ENCODE results near the gene SCGB3A2. TPM values are rescaled to one million over a fixed set of nuclear protein-coding genes. Genes with fewer than 3 reads are reported as not detected.

Gene SCGB3A2
- total and polyA plus RNA-seq, 2 donors (not counting 3 experiments of a cell fraction or from before 2014, with no cell fraction given), result not detected

GRCh38 chr5:147880487-147880886 is 2.0 kb downstream of the SCGB3A2 start:
- no peak overlapping the region for H3K4me3 ChIP-seq (replicated peaks in 1 of 3; ENCODE audit: insufficient read depth in 1 of 3, low read depth in 1 of 3, low read length in 3 of 3)
- no peak overlapping the region for H3K27ac ChIP-seq (ENCODE audit: insufficient read depth, low read depth, low read length)
- H3K27me3 ChIP-seq (ENCODE audit: control insufficient read depth in 2 of 2, insufficient read depth in 2 of 2, low read length in 2 of 2), result peaks cover 4 to 8% of the 10 kb centered on the region in 2 experiments
- no peak overlapping the region for H3K4me2 ChIP-seq (ENCODE audit: insufficient read depth, low read length)
- TF ChIP-seq JUN (IDR thresholded peaks at IDR 0.05; ENCODE audit: borderline replicate concordance, insufficient read depth, insufficient read length, low read depth), result no peak
- TF ChIP-seq CTCF (IDR thresholded peaks at IDR 0.05; ENCODE audit: extremely low read depth in 1 of 2, insufficient read depth in 1 of 2, low read depth in 1 of 2, low read length in 2 of 2), result no peak
- TF ChIP-seq MYC (IDR thresholded peaks at IDR 0.05; ENCODE audit: low read depth, low read length), result no peak
- TF ChIP-seq EZH2 (IDR thresholded peaks at IDR 0.05; ENCODE audit: borderline replicate concordance, low read depth, low read length, severe bottlenecking), result no peak
- ChIA-PET CTCF (interaction anchor here (1.1 kb wide), 1 partner anchor 54 kb away, joined by 8 read pairs; no protein-coding TSS in a partner anchor), POLR2A (no interaction called here)
- H3K9ac ChIP-seq (replicated peaks; ENCODE audit: extremely low read depth, insufficient read depth, low read length), result no peak overlapping the region
- DNase-seq (ENCODE audit: low read depth, low spot score), result no peak
- no peak for FAIRE-seq
- H3K4me1 ChIP-seq (ENCODE audit: control insufficient read depth, extremely low read depth, insufficient read depth, low read length), result no peaks in the 10 kb centered on the region
- no peaks in the 10 kb centered on the region for H3K36me3 ChIP-seq (ENCODE audit: control insufficient read depth in 2 of 2, extremely low read depth in 1 of 2, insufficient read depth in 2 of 2, low read length in 2 of 2)
- intact Hi-C loops (cut with micrococcal nuclease), result no loop called here
- no peaks in the 10 kb centered on the region for H3K79me2 ChIP-seq (ENCODE audit: control insufficient read depth, insufficient read depth, low read length)
- BruUV-seq (replicated peaks), result no TSS peak
- no peaks in the 10 kb centered on the region for H4K20me1 ChIP-seq (replicated peaks; ENCODE audit: control insufficient read depth, extremely low read depth, insufficient read depth, low read length)
- H2AFZ ChIP-seq (ENCODE audit: low read depth, low read length), result no peak overlapping the region
- H3K9me1 ChIP-seq (replicated peaks; ENCODE audit: control insufficient read depth, extremely low read depth, insufficient read depth, low read length), result no peaks in the 10 kb centered on the region
- dilution Hi-C loops (cut with MboI; ENCODE audit: extremely low pct_ligation_motif_present, low sequenced_read_pairs), result no loop called here
- no peaks in the 10 kb centered on the region for H3K9me3 ChIP-seq (replicated peaks; ENCODE audit: control insufficient read depth, insufficient read depth, low read length)

GRCh38 chr5:147882586-147883313 is 4.2 kb downstream of the SCGB3A2 start:
- Histone ChIP-seq H3K36me3 (ENCODE audit: control insufficient read depth in 2 of 2, extremely low read depth in 1 of 2, insufficient read depth in 2 of 2, low read length in 2 of 2) (no peaks in the 10 kb centered on the region), H3K9me1 (replicated peaks; ENCODE audit: control insufficient read depth, extremely low read depth, insufficient read depth, low read length) (no peaks in the 10 kb centered on the region), H3K9ac (replicated peaks; ENCODE audit: extremely low read depth, insufficient read depth, low read length) (no peak overlapping the region), H3K4me1 (ENCODE audit: control insufficient read depth, extremely low read depth, insufficient read depth, low read length) (no peaks in the 10 kb centered on the region), H3K27me3 (ENCODE audit: control insufficient read depth in 2 of 2, insufficient read depth in 2 of 2, low read length in 2 of 2) (peaks cover 4 to 8% of the 10 kb centered on the region in 2 experiments), H3K4me3 (replicated peaks in 1 of 3; ENCODE audit: insufficient read depth in 1 of 3, low read depth in 1 of 3, low read length in 3 of 3) (no peak overlapping the region), H2AFZ (ENCODE audit: low read depth, low read length) (peak overlapping the region; percentile 32), H3K27ac (ENCODE audit: insufficient read depth, low read depth, low read length) (no peak overlapping the region), H3K4me2 (ENCODE audit: insufficient read depth, low read length) (no peak overlapping the region), H4K20me1 (replicated peaks; ENCODE audit: control insufficient read depth, extremely low read depth, insufficient read depth, low read length) (no peaks in the 10 kb centered on the region), H3K79me2 (ENCODE audit: control insufficient read depth, insufficient read depth, low read length) (no peaks in the 10 kb centered on the region), H3K9me3 (replicated peaks; ENCODE audit: control insufficient read depth, insufficient read depth, low read length) (no peaks in the 10 kb centered on the region)
- dilution Hi-C loops (cut with MboI; ENCODE audit: extremely low pct_ligation_motif_present, low sequenced_read_pairs), result no loop called here
- no peak for DNase-seq (ENCODE audit: low read depth, low spot score)
- POLR2A ChIA-PET, result no interaction called here
- TF ChIP-seq MYC (IDR thresholded peaks at IDR 0.05; ENCODE audit: low read depth, low read length) (no peak), EZH2 (IDR thresholded peaks at IDR 0.05; ENCODE audit: borderline replicate concordance, low read depth, low read length, severe bottlenecking) (no peak), CTCF (IDR thresholded peaks at IDR 0.05; ENCODE audit: extremely low read depth in 1 of 2, insufficient read depth in 1 of 2, low read depth in 1 of 2, low read length in 2 of 2) (no peak), POLR2A (IDR thresholded peaks at IDR 0.05; ENCODE audit: low read depth, low read length) (no peak), MAX (IDR thresholded peaks at IDR 0.05; ENCODE audit: insufficient read depth, insufficient read length) (no peak), POLR2AphosphoS5 (IDR thresholded peaks at IDR 0.05; ENCODE audit: insufficient read depth, low read depth, low read length) (no peak), JUN (IDR thresholded peaks at IDR 0.05; ENCODE audit: borderline replicate concordance, insufficient read depth, insufficient read length, low read depth) (no peak), FOS (IDR thresholded peaks at IDR 0.05; ENCODE audit: borderline replicate concordance, insufficient read depth, low read length) (no peak), GATA2 (IDR thresholded peaks at IDR 0.05; ENCODE audit: insufficient read depth, insufficient read length, low read depth, low read length) (no peak)
- no TSS peak for BruUV-seq (replicated peaks)
- CTCF ChIA-PET, result interaction anchor here (0.7 to 2.1 kb wide), 3 partner anchors 25 to 52 kb away, joined by 4 to 13 read pairs (median 13); no protein-coding TSS in a partner anchor
- intact Hi-C loops (cut with micrococcal nuclease), result no loop called here
- no peak for FAIRE-seq
